LoVo (cell line): ENCODE measurements around the gene HSD3B7.
"Not testable (repeated sequence)": the region's sequence is repeated elsewhere in the genome, so short reads cannot be mapped to it uniquely, and the experiment has no call there.

Experiments
- DNase-seq: peaks from one replicate; pipeline ENCODE4 v3.0.0-alpha.2; 2016; ENCODE audit warnings: low spot score

Gene HSD3B7

DNA sequence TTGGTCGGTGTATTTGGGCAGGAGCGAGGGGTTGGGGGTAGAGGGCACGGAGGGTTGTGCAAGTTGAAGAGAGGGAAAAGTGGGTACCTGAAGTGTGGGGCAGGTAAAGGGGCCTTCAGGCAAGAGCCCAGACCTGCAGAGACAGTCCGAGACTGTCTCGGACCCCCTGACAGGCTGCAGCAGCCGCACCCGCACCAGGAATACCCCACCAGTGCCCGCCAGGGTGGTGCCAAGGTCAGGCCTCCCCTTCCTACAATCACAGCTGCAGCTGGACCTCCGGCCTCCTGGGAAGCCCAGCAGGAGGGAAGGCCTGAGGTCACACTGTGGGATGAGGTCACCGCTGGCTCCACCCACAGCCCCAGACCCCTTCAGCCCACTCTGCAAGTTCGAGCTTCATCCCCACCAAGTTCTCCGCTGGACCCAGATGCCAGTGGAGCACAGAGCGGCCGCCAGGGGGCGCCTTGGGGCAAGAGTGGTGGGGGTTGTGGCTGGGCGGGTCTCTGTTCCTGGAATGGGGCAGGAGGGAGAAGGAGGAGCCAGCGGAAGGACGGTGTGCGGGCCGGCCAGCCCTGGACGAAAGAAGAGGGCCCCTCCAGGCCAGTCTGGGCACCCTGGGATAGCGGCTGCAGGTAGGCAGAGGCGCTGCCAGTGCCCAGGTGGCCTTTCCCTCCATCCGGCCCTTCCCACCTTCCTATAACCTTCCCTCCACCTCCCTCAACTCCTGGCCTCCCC is at the start of gene HSD3B7:
Gene HSD3B7, plus strand, starts transcription at position 539 of the 732 bp plus-strand sequence. CDS start 452 bp downstream, outside the sequence.
- peak; percentile 78 for DNase-seq

GRCh38 chr16:30937692-30938091 is 47.3 kb upstream of the HSD3B7 start:
- no peak for DNase-seq

GRCh38 chr16:30939571-30939970 is 45.4 kb upstream of the HSD3B7 start:
- DNase-seq: not testable (repeated sequence)

- DNase-seq: peak; percentile 75
Observed at GRCh38 chr16:30941600-30942425, 43.2 kb upstream of the HSD3B7 start.

GRCh38 chr16:30942426-30942806 is 42.6 kb upstream of the HSD3B7 start:
- no peak for DNase-seq

DNA sequence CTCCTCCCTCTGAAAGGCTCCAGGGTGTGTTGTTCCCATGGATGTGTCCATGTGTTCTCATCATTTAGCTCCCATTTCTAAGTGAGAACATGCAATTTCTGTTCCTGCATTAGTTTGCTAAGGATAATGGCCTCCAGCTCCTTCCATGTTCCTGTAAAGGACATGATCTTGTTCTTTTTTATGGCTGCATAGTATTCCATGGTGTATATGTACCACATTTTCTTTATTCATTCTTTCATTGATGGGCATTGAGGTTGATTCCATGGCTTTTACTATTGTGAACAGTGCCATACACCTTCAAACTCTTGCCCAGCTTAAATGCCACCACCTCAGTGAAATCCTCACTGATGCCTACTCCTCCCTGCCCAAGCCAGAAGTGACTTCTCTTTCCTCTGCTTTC is 40.7 kb upstream of the HSD3B7 start:
- no peak for DNase-seq

DNA sequence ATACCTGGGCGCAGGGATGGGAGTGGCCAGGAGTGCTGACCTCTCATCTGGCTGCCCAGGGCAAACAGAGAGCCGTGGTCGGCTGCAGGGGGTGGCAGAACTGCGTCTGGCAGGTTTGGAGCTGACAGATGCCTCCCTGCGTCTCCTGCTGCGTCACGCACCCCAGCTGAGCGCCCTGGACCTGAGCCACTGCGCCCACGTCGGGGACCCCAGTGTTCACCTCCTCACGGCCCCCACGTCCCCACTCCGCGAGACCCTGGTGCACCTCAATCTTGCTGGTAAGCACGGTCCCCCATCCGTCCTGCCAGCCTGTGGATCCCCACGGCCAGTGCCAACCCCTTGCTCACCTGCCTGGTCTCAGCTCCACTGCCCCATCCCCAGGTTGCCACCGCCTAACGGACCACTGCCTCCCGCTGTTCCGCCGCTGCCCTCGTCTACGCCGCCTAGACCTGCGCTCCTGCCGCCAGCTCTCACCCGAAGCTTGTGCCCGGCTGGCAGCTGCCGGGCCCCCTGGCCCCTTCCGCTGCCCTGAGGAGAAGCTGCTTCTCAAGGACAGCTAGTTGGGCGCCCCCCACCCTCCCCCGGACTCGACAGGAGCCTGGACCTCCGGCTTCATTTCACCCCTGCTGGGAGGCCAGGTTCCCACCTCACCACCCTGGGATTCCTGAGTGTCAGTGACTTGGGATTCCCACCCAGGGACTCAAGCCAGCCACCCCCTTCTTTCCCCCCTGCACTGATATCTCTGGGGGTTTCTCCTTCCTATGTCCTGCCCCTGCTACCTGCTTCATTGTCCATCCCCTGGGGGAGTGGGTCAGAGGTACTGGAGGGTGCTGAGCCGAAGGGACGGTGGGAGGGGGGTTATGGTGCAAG is 38.1 kb upstream of the HSD3B7 start:
- DNase-seq: no peak

DNA sequence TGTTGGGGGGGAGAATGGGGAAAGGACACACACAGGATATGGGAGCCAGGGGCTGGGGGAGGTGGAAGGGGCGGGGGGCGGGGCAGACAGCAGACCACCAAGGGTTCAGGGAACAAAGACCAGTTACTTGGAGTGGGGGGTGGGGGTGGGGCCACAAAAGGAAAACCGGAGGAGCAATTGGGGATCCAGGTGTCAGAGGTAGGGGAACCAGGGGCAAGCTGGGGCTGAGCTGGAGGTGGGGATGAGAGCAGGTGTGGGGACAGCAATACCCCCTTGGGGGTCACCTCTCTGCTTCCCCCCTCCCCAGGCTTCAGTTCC is 37.5 kb upstream of the HSD3B7 start:
- DNase-seq: no peak

DNA sequence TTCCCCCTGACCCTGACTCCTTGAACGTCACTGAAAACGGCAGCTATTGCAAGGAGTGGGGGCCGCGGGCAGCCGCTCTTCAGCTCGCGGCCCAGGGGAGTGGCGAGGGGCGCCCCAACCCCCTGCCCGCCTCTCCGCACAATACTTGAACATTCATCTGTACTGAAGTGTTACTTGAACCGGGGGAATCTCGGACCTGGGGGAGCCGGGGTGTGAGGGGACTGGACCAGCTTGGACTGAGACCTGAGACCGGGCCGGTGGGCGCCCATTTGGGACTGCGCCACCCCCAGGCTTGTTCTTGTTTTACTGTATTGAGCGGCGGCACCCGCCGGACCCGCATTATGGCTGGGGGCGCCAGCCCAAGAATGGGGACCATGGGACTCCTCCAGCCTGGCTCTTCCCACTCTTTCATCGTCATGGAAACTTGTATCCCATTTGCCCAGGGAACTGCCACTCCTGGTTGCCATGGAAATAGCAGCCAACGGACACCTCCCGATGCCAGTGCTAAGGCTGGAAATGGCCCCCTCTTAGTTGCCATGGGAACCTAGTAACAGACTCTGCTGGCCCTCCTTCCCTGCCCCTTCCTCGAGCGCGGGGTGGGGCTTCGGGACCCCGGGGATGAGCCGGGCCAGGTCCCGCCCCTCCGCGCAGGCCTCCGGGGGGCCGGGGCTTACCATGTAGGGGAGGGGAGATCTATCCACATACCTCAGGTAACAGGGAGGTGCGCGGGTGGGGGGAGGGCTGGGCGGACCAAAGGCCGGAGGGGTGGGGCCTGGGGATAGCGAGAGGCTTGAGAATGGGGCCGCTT is 36.9 kb upstream of the HSD3B7 start:
- no peak for DNase-seq

GRCh38 chr16:30948667-30949649 is 36.0 kb upstream of the HSD3B7 start, which contains the start of gene ORAI3:
Gene ORAI3, plus strand, starts transcription at chr16:30949068. Its CDS starts 222 bp downstream, at chr16:30949290.
- peak; percentile 50 for DNase-seq

GRCh38 chr16:30949650-30950515 is 35.1 kb upstream of the HSD3B7 start:
- DNase-seq: peak; percentile 79

DNA sequence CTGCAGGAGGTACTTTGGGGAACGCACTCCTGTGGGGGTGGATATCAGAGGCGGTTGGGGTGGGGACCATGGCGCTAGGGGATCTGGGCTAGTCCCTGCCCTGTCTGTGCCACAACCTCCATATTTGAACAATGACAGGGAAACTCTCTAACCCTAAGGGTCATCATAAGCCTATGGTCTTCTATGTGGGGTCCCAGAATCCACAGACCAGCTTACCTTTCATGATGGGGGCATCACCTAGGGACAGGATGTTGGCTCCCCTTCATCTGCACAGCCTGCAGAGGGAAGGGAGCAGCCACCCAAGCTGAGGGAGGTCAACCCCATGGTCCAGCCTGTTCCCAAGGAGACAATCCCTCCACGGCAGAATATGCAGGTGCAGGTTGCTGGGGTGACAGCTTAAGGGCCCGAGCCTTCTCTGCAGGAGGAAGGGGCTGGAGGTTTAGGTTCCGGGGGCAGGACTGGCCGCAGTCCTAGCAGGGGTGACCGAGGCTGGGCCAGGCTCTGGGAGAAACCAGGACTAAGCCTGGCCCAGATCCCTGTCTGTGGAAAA is 34.4 kb upstream of the HSD3B7 start:
- DNase-seq: no peak

DNA sequence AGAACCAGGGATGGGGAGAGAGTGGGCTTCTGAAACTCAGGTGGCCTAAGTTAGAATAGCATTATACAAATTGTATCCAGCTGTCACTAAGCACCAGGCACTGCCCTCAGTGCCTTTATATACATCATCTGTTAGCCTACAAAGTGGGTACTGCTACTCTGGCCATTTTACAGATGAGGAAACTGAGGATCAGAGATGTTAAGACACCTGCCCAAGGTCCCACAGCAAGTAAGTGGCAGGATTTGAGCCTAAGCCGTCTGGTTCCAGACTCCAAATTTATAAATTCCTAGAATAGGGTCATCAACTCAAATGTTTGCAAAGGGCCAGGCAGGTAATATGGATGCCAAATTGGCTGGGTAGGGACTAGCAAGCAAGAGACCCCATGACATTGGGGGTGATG is 33.8 kb upstream of the HSD3B7 start:
- no peak for DNase-seq

GRCh38 chr16:30951750-30952149 is 33.3 kb upstream of the HSD3B7 start:
- DNase-seq: no peak

- DNase-seq: no peak
Observed at GRCh38 chr16:30953111-30953510, 31.9 kb upstream of the HSD3B7 start.

- peak; percentile 23 for DNase-seq
Observed at GRCh38 chr16:30953511-30954124, 31.4 kb upstream of the HSD3B7 start.

DNA sequence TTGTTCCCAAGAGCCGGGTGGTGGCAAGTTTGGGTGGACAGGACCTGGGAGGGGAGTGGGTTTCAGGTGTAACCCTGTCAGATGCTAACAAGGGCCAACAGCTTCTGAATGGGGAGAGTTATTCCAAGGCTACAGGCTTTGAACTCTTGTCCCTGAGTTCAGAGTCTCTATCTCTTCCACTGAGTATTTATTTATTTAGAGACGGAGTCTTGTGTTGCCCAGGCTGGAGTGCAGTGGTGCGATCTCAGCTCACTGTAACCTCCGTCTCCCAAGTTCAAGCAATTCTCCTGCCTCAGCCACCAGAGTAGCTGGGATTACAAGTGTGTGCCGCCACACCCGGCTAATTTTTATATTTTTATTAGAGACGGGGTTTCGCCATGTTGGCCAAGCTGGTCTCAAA is 30.0 kb upstream of the HSD3B7 start:
- DNase-seq: no peak

- peak; percentile 90 for DNase-seq
Observed at GRCh38 chr16:30956601-30957455, 28.2 kb upstream of the HSD3B7 start.
